PC-3 (cell line): ENCODE data around the gene HPF1. TPM values are rescaled to one million over a fixed set of nuclear protein-coding genes. Genes with fewer than 3 reads are reported as not detected.

Source experiments
- ATAC-seq: fragments of 200-7000 bp; cut with Tn5 transposase; 2 replicates; pipeline ENCODE4 v1.9.1; 2020; ENCODE audit warnings: mild to moderate bottlenecking, moderate library complexity
- BruUV-seq: library from RNA; stranded (reverse); fragments of 400-500 nt; replicated peaks from 2 replicates; lab custom pipeline; 2021; lab: Mats Ljungman, UMichigan
- CTCF ChIA-PET: fragments of 300-600 bp; sonication (Branson Sonifier 250); formaldehyde crosslinking; loops from one replicate; lab custom pipeline; 2022; ENCODE audit warnings: antibody characterized with exemption; lab: Charles Lee
- POLR2A ChIA-PET: fragments of 300-600 bp; sonication (Branson Sonifier 250); formaldehyde crosslinking; loops from one replicate; lab custom pipeline; 2022; ENCODE audit warnings: antibody characterized with exemption; ENCODE audit not compliant: unreplicated experiment; lab: Charles Lee
- DNase-seq: peaks from one replicate; pipeline ENCODE4 v3.0.0-alpha.2; 2015
- H2AFZ ChIP-seq: fragments of 300-600 bp; sonication (generic); 2 replicates; pipeline ENCODE4 v1.6.0; 2016; ENCODE audit warnings: antibody characterized with exemption, low read length
- H3F3A ChIP-seq: fragments of 300-600 bp; sonication (generic); one replicate; pipeline ENCODE4 v1.6.0; 2017; ENCODE audit warnings: antibody characterized with exemption, low read length, control low read depth, mild to moderate bottlenecking; ENCODE audit not compliant: unreplicated experiment
- H3K27ac ChIP-seq: fragments of 300-600 bp; sonication (generic); 2 replicates; pipeline ENCODE4 v1.5.1; 2016; ENCODE audit warnings: mild to moderate bottlenecking, low read length
- H3K27me3 ChIP-seq: fragments of 300-600 bp; sonication (generic); 2 replicates; pipeline ENCODE4 v1.6.1; 2016; ENCODE audit warnings: low read length, mixed read lengths
- H3K36me3 ChIP-seq: fragments of 300-600 bp; sonication (generic); 2 replicates; pipeline ENCODE4 v1.6.1; 2016; ENCODE audit warnings: low read depth, mixed run types, low read length, mixed read lengths
- H3K4me1 ChIP-seq: fragments of 300-600 bp; sonication (generic); 2 replicates; pipeline ENCODE4 v1.5.1; 2016; ENCODE audit warnings: low read length; ENCODE audit not compliant: insufficient read depth
- H3K4me2 ChIP-seq: fragments of 300-600 bp; sonication (generic); 2 replicates; pipeline ENCODE4 v1.6.0; 2016; ENCODE audit warnings: low read length
- H3K4me3 ChIP-seq: fragments of 300-600 bp; sonication (generic); 2 replicates; pipeline ENCODE4 v1.5.1; 2016; ENCODE audit warnings: mild to moderate bottlenecking, low read length, mixed read lengths
- H3K79me2 ChIP-seq: fragments of 300-600 bp; sonication (generic); 2 replicates; pipeline ENCODE4 v1.6.1; 2017; ENCODE audit warnings: low read length, mixed read lengths
- H3K9ac ChIP-seq: fragments of 300-600 bp; sonication (generic); 2 replicates; pipeline ENCODE4 v1.6.0; 2016; ENCODE audit warnings: mild to moderate bottlenecking, low read length
- H3K9me2 ChIP-seq: fragments of 300-600 bp; sonication (generic); replicated peaks from 2 replicates; pipeline ENCODE4 v1.6.1; 2016; ENCODE audit warnings: mixed run types, low read length, mixed read lengths
- H3K9me3 ChIP-seq: fragments of 300-600 bp; sonication (generic); 2 replicates; pipeline ENCODE4 v1.6.1; 2016; ENCODE audit warnings: low read length, mixed read lengths
- H4K20me1 ChIP-seq: fragments of 300-600 bp; sonication (generic); 2 replicates; pipeline ENCODE4 v1.6.1; 2016; ENCODE audit warnings: low read length, mixed read lengths
- CTCF ChIP-seq: fragments of 300-600 bp; sonication (generic); conservative IDR thresholded peaks from 2 replicates; pipeline ENCODE4 v1.5.1; 2017; ENCODE audit warnings: antibody characterized with exemption, low read depth, mild to moderate bottlenecking, low read length
- EZH2 ChIP-seq: fragments of 300-600 bp; sonication (generic); IDR thresholded peaks from one replicate; pipeline ENCODE4 v1.6.1; 2017; ENCODE audit warnings: antibody characterized with exemption, mild to moderate bottlenecking, low read length; ENCODE audit not compliant: unreplicated experiment
- EZH2phosphoT487 ChIP-seq: fragments of 300-600 bp; sonication (generic); IDR thresholded peaks from 2 replicates; pipeline ENCODE4 v1.6.1; 2018; ENCODE audit warnings: mild to moderate bottlenecking, antibody characterized with exemption, low read length, borderline replicate concordance
- intact Hi-C: fragments of 100-400 bp; cut with micrococcal nuclease; formaldehyde crosslinking; loops from 2 replicates; pipeline ENCODE4 v1.9.0; 2023
- total RNA-seq: library from RNA; depleted of rRNA; stranded (reverse); fragments of >200 nt; gene quantifications from 2 replicates; pipeline ENCODE4 v1.2.3, GENCODE V29; 2014

Gene HPF1
- total RNA-seq, 1 experiment from 2014 or later, result 10.6 TPM

GRCh38 chr4:169698331-169698730 is 59.4 kb downstream of the HPF1 start:
- BruUV-seq, result no TSS peak
- DNase-seq (no peak), ATAC-seq (no peak)
- Histone ChIP-seq H3K4me1 (no peaks in the 10 kb centered on the region), H3K4me2 (no peak overlapping the region), H3K27me3 (no peaks in the 10 kb centered on the region), H3K9me3 (no peaks in the 10 kb centered on the region), H3F3A (no peaks in the 10 kb centered on the region), H3K27ac (no peak overlapping the region), H3K79me2 (no peaks in the 10 kb centered on the region), H3K4me3 (no peak overlapping the region), H4K20me1 (no peaks in the 10 kb centered on the region), H3K9me2 (no peaks in the 10 kb centered on the region), H3K36me3 (no peaks in the 10 kb centered on the region; the same call in 1 of the 2 replicates), H2AFZ (no peak overlapping the region), H3K9ac (no peak overlapping the region)
- intact Hi-C loops, result no loop called here
- ChIA-PET CTCF (no interaction called here), POLR2A (no interaction called here)
- TF ChIP-seq EZH2phosphoT487 (no peak), EZH2 (no peak), CTCF (no peak)

- Histone ChIP-seq H3K9me2 (no peaks in the 10 kb centered on the region), H3K4me3 (no peak overlapping the region), H3K79me2 (no peaks in the 10 kb centered on the region), H3F3A (no peaks in the 10 kb centered on the region), H3K4me2 (no peak overlapping the region), H2AFZ (no peak overlapping the region), H3K27me3 (no peaks in the 10 kb centered on the region), H3K27ac (no peak overlapping the region), H4K20me1 (no peaks in the 10 kb centered on the region), H3K9ac (no peak overlapping the region), H3K4me1 (no peaks in the 10 kb centered on the region), H3K36me3 (no peaks in the 10 kb centered on the region), H3K9me3 (no peaks in the 10 kb centered on the region)
- no TSS peak for BruUV-seq
- POLR2A ChIA-PET, result interaction anchor here (0.6 kb wide), 1 partner anchor 9 kb away, joined by 3 read pairs; no protein-coding TSS in a partner anchor
- CTCF ChIA-PET, result no interaction called here
- no peak for ATAC-seq
- no peak for DNase-seq
- TF ChIP-seq EZH2phosphoT487, result no peak
- no peak for TF ChIP-seq EZH2
- no peak for TF ChIP-seq CTCF
- intact Hi-C loops, result no loop called here
Measured at GRCh38 chr4:169690787-169691186, 67.0 kb downstream of the HPF1 start.

DNA sequence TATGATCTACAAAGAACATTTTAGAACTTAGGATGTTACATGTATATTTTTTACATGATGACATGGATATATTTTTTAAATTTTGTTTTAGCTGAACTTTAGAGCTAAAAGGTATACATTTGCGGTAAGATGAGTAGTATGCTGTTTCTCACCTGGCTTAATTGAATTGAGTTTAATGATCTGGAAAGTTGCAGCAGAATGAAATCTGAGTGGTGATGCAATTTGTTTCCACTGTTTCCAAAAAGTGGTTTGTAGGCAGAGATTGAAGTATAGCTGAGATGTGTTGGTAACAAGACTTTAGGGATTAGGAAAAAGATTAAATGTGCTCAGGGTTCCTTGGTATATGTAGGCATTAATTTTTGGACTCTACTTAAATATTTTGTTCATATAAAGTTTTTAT is 68.1 kb downstream of the HPF1 start:
- Histone ChIP-seq H3K27me3 (no peaks in the 10 kb centered on the region), H3K4me3 (no peak overlapping the region), H3K36me3 (no peaks in the 10 kb centered on the region), H3K9me3 (no peaks in the 10 kb centered on the region), H3K4me1 (no peaks in the 10 kb centered on the region), H3K9ac (no peak overlapping the region), H3K79me2 (no peaks in the 10 kb centered on the region), H3K27ac (no peak overlapping the region), H3F3A (no peaks in the 10 kb centered on the region), H3K9me2 (no peaks in the 10 kb centered on the region), H2AFZ (no peak overlapping the region), H4K20me1 (no peaks in the 10 kb centered on the region), H3K4me2 (no peak overlapping the region)
- DNase-seq, result no peak
- no peak for ATAC-seq
- POLR2A ChIA-PET, result no interaction called here
- CTCF ChIA-PET, result no interaction called here
- no TSS peak for BruUV-seq
- TF ChIP-seq CTCF (no peak), EZH2phosphoT487 (no peak), EZH2 (no peak)
- intact Hi-C loops, result no loop called here
